Mesenchymal stem cell (in vitro differentiated cells and primary cell): ENCODE data around the gene C5orf22.
"Not testable (repeated sequence)": the region's sequence is repeated elsewhere in the genome, so short reads cannot be mapped to it uniquely, and the experiment has no call there.

Experiments used
- DNase-seq: peaks from one replicate; pipeline ENCODE4 v3.0.0-alpha.2; 2013
- H2AFZ ChIP-seq: one replicate; pipeline ENCODE4 v1.6.1; 2013; ENCODE audit warnings: low read depth, mild to moderate bottlenecking, control low read depth, inconsistent platforms, low read length, moderate library complexity
- H2AK5ac ChIP-seq: 2 replicates; pipeline ENCODE4 v1.6.1; 2013; ENCODE audit warnings: low read length, moderate library complexity, mild to moderate bottlenecking, inconsistent platforms; ENCODE audit not compliant: severe bottlenecking
- H2BK120ac ChIP-seq: one replicate; pipeline ENCODE4 v1.6.1; 2013; ENCODE audit warnings: low read depth, mild to moderate bottlenecking, inconsistent platforms, low read length, moderate library complexity
- H2BK12ac ChIP-seq, 2 experiments: one replicate each; pipeline ENCODE4 v1.6.1; 2013; ENCODE audit warnings: inconsistent platforms in 2 of 2, low read length in 2 of 2, mild to moderate bottlenecking in 2 of 2, moderate library complexity in 2 of 2, control low read depth in 1 of 2
- H2BK15ac ChIP-seq: one replicate; pipeline ENCODE4 v1.6.1; 2013; ENCODE audit warnings: mild to moderate bottlenecking, low read depth, inconsistent platforms; ENCODE audit not compliant: poor library complexity, severe bottlenecking
- H2BK5ac ChIP-seq: 2 replicates; pipeline ENCODE4 v1.6.1; 2013; ENCODE audit warnings: low read depth, mild to moderate bottlenecking, low read length, control low read depth, inconsistent platforms; ENCODE audit not compliant: poor library complexity, severe bottlenecking
- H3K14ac ChIP-seq, 2 experiments: one replicate each; pipeline ENCODE4 v1.6.1; 2013; ENCODE audit warnings: inconsistent platforms in 2 of 2, low read length in 2 of 2, control low read depth in 1 of 2, mild to moderate bottlenecking in 1 of 2, moderate library complexity in 1 of 2
- H3K18ac ChIP-seq, 2 experiments: one replicate each; pipeline ENCODE4 v1.6.1; 2013; ENCODE audit warnings: inconsistent platforms in 2 of 2, low read length in 2 of 2, control low read depth in 1 of 2, low read depth in 1 of 2, mild to moderate bottlenecking in 1 of 2
- H3K23ac ChIP-seq, 2 experiments: one replicate each; pipeline ENCODE4 v1.6.1; 2013; ENCODE audit warnings: inconsistent platforms in 2 of 2, low read length in 2 of 2, mild to moderate bottlenecking in 2 of 2, moderate library complexity in 2 of 2, control low read depth in 1 of 2
- H3K27ac ChIP-seq: 2 replicates; pipeline ENCODE4 v1.5.1; 2013; ENCODE audit warnings: mild to moderate bottlenecking, moderate library complexity, low read length, control low read depth, inconsistent platforms; ENCODE audit not compliant: poor library complexity, severe bottlenecking
- H3K27me3 ChIP-seq, 2 experiments: 2 replicates each; pipeline versions ENCODE4 v1.6.1 to v1.7.0; 2013; ENCODE audit warnings: low read length in 2 of 2, mild to moderate bottlenecking in 2 of 2, moderate library complexity in 2 of 2, control low read depth in 1 of 2, inconsistent platforms in 1 of 2; ENCODE audit not compliant: control insufficient read depth in 1 of 2, insufficient read depth in 1 of 2
- H3K36me3 ChIP-seq, 2 experiments: 2 replicates each; pipeline versions ENCODE4 v1.6.1 to v1.7.0; 2013; ENCODE audit warnings: low read length in 2 of 2, control low read depth in 1 of 2, inconsistent platforms in 1 of 2, low read depth in 1 of 2, mild to moderate bottlenecking in 1 of 2; ENCODE audit not compliant: insufficient read depth in 2 of 2, control insufficient read depth in 1 of 2
- H3K4ac ChIP-seq, 2 experiments: one replicate each; pipeline ENCODE4 v1.6.1; 2013; ENCODE audit warnings: inconsistent platforms in 2 of 2, low read length in 2 of 2, mild to moderate bottlenecking in 2 of 2, moderate library complexity in 2 of 2, control low read depth in 1 of 2, low read depth in 1 of 2
- H3K4me1 ChIP-seq: 2 replicates; pipeline ENCODE4 v1.6.1; 2013; ENCODE audit warnings: low read depth, low read length, control low read depth; ENCODE audit not compliant: control insufficient read depth, insufficient read depth
- H3K4me2 ChIP-seq: 2 replicates; pipeline ENCODE4 v1.6.1; 2013; ENCODE audit warnings: low read length, mild to moderate bottlenecking, inconsistent platforms; ENCODE audit not compliant: poor library complexity, severe bottlenecking
- H3K4me3 ChIP-seq, 2 experiments: 2 replicates each; pipeline versions ENCODE4 v1.5.1 to v1.7.0; 2013; ENCODE audit warnings: low read length in 2 of 2, mild to moderate bottlenecking in 2 of 2, control low read depth in 1 of 2, low read depth in 1 of 2; ENCODE audit not compliant: insufficient read depth in 1 of 2
- H3K79me1 ChIP-seq: replicated peaks from 2 replicates; pipeline ENCODE4 v1.6.1; 2013; ENCODE audit warnings: mild to moderate bottlenecking, control low read depth, low read length, inconsistent platforms; ENCODE audit not compliant: poor library complexity, severe bottlenecking
- H3K9ac ChIP-seq: 2 replicates; pipeline ENCODE4 v1.7.0; 2013; ENCODE audit warnings: mild to moderate bottlenecking, low read length, moderate library complexity
- H3K9me3 ChIP-seq: 2 replicates; pipeline ENCODE4 v1.7.0; 2013; ENCODE audit warnings: mild to moderate bottlenecking, low read length; ENCODE audit not compliant: control insufficient read depth
- H4K8ac ChIP-seq: one replicate; pipeline ENCODE4 v1.6.1; 2013; ENCODE audit warnings: inconsistent platforms, mild to moderate bottlenecking, low read length, moderate library complexity
- H4K91ac ChIP-seq: one replicate; pipeline ENCODE4 v1.6.1; 2013; ENCODE audit warnings: mild to moderate bottlenecking, low read length, inconsistent platforms
- WGBS: methylation state at CpG from one replicate; pipeline ENCODE4 v1.1.7; 2013; ENCODE audit warnings: mixed read lengths; 5-methylcytosine and 5-hydroxymethylcytosine counted together

The C5orf22 gene

GRCh38 chr5:31549114-31549513, 17.0 kb downstream of the C5orf22 start:
- H4K91ac ChIP-seq, H2BK15ac ChIP-seq, H2AK5ac ChIP-seq, H3K9me3 ChIP-seq, H2BK120ac ChIP-seq, H3K23ac ChIP-seq, H3K9ac ChIP-seq, H2BK12ac ChIP-seq, H3K18ac ChIP-seq, H3K14ac ChIP-seq, H2AFZ ChIP-seq, H3K27ac ChIP-seq, H4K8ac ChIP-seq, H3K79me1 ChIP-seq, H3K4ac ChIP-seq, H3K27me3 ChIP-seq, H2BK5ac ChIP-seq, H3K4me3 ChIP-seq, H3K4me1 ChIP-seq, DNase-seq, H3K4me2 ChIP-seq: not testable (repeated sequence)
- peaks cover 16 to 86% of the 10 kb centered on the region in 2 experiments for H3K36me3 ChIP-seq
- 100% methylated on average over 1 of the region's 2 CpGs for WGBS

GRCh38 chr5:31551878-31552277, 19.8 kb downstream of the C5orf22 start:
- Histone ChIP-seq H3K27me3 (no peaks in the 10 kb centered on the region), H2BK5ac (no peak overlapping the region), H2AK5ac (no peak overlapping the region), H3K14ac (no peak overlapping the region), H3K4me2 (no peak overlapping the region), H3K36me3 (peaks cover 19 to 80% of the 10 kb centered on the region in 2 experiments), H2BK15ac (no peak overlapping the region), H3K4me1 (no peaks in the 10 kb centered on the region), H2BK12ac (no peak overlapping the region), H3K27ac (no peak overlapping the region), H3K9me3 (no peaks in the 10 kb centered on the region), H3K4me3 (no peak overlapping the region), H4K8ac (no peak overlapping the region), H3K9ac (no peak overlapping the region), H3K23ac (no peak overlapping the region), H3K79me1 (peaks cover 3% of the 10 kb centered on the region), H2AFZ (no peak overlapping the region), H4K91ac (no peak overlapping the region), H3K4ac (no peak overlapping the region), H3K18ac (no peak overlapping the region), H2BK120ac (no peak overlapping the region)
- DNase-seq = no peak
- 93% methylated on average over 1 of the region's 3 CpGs for WGBS

- Histone ChIP-seq H2BK120ac (no peak overlapping the region), H4K8ac (no peak overlapping the region), H2BK15ac (no peak overlapping the region), H3K14ac (no peak overlapping the region), H3K9ac (no peak overlapping the region), H3K27ac (no peak overlapping the region), H3K23ac (no peak overlapping the region), H2AFZ (no peak overlapping the region), H3K4me2 (no peak overlapping the region), H3K27me3 (no peaks in the 10 kb centered on the region), H3K18ac (no peak overlapping the region), H2BK12ac (no peak overlapping the region), H3K4me3 (no peak overlapping the region), H3K4ac (no peak overlapping the region), H3K36me3 (peaks cover 8 to 63% of the 10 kb centered on the region in 2 experiments), H2AK5ac (no peak overlapping the region), H2BK5ac (no peak overlapping the region), H3K79me1 (peaks cover 1% of the 10 kb centered on the region), H3K9me3 (no peaks in the 10 kb centered on the region), H4K91ac (no peak overlapping the region), H3K4me1 (no peaks in the 10 kb centered on the region)
- no peak for DNase-seq
Measured at GRCh38 chr5:31553863-31554262, 21.8 kb downstream of the C5orf22 start.

- H3K27me3 ChIP-seq = no peaks in the 10 kb centered on the region
- peaks cover 1% of the 10 kb centered on the region for H3K79me1 ChIP-seq
- no peak overlapping the region for H4K8ac ChIP-seq
- H3K4ac ChIP-seq = no peak overlapping the region
- no peak overlapping the region for H3K4me2 ChIP-seq
- peaks cover 7 to 58% of the 10 kb centered on the region in 2 experiments for H3K36me3 ChIP-seq
- no peak overlapping the region for H4K91ac ChIP-seq
- H2BK5ac ChIP-seq = no peak overlapping the region
- H3K9ac ChIP-seq = no peak overlapping the region
- no peaks in the 10 kb centered on the region for H3K4me1 ChIP-seq
- no peak overlapping the region for H2BK12ac ChIP-seq
- H3K9me3 ChIP-seq = no peaks in the 10 kb centered on the region
- no peak overlapping the region for H2AK5ac ChIP-seq
- H2AFZ ChIP-seq = no peak overlapping the region
- no peak overlapping the region for H3K14ac ChIP-seq
- no peak overlapping the region for H3K23ac ChIP-seq
- no peak overlapping the region for H2BK120ac ChIP-seq
- WGBS = 96% methylated on average over 1 of the region's 1 CpG
- no peak for DNase-seq
- H2BK15ac ChIP-seq = no peak overlapping the region
- no peak overlapping the region for H3K4me3 ChIP-seq
- no peak overlapping the region for H3K27ac ChIP-seq
- H3K18ac ChIP-seq = no peak overlapping the region
Measured at GRCh38 chr5:31554552-31554951, 22.5 kb downstream of the C5orf22 start.
